LHCN-M2 (cell line): Measurements from ENCODE around the gene FNDC3B. TPM values are rescaled to one million over a fixed set of nuclear protein-coding genes. Genes with fewer than 3 reads are reported as not detected.

Source experiments
- DNase-seq: peaks from one replicate; pipeline ENCODE4 v3.0.0-alpha.2; 2012; ENCODE audit warnings: low read depth
- total RNA-seq: library from RNA; depleted of rRNA; stranded (reverse); fragments of >200 nt; gene quantifications from 2 replicates; pipeline ENCODE4 v1.2.3, GENCODE V29; 2014

Gene FNDC3B
- total RNA-seq, 1 experiment from 2014 or later = 40.4 TPM

DNA sequence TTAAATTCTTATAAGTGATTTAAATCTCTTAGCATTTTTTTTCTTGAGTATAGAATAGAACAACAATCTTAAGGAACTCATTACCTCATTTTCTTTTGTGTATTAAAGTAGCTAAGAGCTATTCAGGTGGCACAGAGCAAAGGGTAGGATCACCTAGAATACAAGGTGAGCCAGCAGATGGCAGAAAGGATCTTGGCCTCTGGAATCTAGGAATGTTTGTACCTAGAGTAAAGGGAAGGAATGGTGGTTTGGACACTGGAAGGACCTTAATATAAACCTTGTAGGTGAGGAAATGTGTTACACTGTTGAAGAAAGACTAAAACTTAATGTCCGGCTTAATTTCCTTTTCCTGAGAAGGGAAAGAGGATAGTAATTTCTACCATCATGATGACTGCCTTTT, 319.9 kb downstream of the FNDC3B start:
- no peak for DNase-seq

GRCh38 chr3:172359996-172360395, 320.6 kb downstream of the FNDC3B start:
- no peak for DNase-seq

DNA sequence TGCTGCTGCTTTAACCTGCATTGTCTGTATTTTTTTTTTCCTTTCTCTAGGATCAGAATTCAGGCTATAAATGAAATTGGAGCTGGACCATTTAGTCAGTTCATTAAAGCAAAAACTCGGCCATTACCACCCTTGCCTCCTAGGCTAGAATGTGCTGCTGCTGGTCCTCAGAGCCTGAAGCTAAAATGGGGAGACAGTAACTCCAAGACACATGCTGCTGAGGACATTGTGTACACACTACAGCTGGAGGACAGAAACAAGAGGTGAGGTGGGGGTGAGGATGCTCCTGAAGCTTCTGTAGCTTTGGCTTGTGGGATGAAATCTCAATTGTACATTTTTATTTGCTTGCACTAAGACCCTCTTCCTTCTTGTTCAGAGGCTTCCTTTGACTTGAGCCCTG, 323.2 kb downstream of the FNDC3B start:
- DNase-seq = no peak

DNA sequence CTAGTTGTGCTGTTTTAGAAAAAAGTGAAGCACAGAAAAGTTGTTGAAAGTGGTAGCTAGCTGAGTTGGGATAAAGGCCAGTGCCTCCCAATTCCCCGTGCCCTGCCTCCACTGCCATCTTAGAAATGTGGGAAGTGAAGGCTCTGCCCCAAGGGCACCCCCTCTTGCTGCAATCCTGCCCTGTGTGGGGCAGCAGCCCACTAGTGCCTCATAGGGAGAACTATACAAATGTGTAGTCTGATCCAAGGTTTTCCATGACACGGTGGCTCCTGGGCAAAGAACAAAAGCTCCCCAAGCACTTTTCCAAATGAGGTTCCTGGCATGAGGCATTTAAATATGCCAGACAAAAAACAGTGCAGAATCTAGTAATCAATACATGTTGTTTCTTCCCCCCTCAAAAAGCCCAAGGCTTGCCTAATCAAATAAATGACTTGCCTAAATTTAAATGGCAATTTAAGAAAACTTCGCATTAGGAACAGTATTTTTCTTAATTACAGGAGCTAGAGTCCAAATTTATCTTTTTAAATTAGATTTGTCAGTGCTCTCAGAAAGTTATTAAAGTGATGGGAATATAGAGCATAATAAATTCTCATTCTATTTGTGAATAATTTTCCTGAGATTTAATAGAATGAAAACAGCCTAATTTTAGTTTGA, 325.1 kb downstream of the FNDC3B start:
- DNase-seq = no peak

DNA sequence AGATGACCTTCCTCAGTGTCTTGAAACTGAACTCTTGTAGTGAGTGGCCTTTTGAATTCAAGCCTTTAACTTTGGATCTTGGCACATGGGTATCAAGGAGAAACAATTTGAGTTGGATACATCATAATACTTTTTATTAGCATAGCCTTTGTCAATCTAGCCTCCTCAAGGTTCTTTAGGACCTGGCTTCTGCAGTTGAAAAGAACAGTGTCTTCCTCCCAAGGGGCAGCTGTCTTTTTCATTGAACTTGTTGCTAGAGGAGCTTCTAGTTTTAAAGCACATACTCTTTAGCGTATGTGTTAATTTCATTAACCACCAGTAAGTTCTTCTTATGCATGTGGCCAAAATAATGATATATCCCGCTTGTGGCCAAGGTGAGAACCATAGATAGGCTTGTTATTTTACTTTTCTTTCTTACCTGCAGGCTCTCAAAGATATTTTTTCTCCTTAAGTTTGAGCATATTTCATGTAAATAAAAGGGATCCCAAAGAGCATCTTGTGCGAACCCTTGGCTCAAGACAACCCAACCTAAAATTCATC, 325.7 kb downstream of the FNDC3B start:
- DNase-seq = no peak

GRCh38 chr3:172367205-172368105, 328.1 kb downstream of the FNDC3B start:
- peak; percentile 57 for DNase-seq

GRCh38 chr3:172368556-172368955, 329.2 kb downstream of the FNDC3B start:
- peak; percentile 22 for DNase-seq

GRCh38 chr3:172369590-172370259, 330.3 kb downstream of the FNDC3B start:
- no peak for DNase-seq

- DNase-seq = peak; percentile 44
Measured at GRCh38 chr3:172370419-172370818, 331.0 kb downstream of the FNDC3B start.

DNA sequence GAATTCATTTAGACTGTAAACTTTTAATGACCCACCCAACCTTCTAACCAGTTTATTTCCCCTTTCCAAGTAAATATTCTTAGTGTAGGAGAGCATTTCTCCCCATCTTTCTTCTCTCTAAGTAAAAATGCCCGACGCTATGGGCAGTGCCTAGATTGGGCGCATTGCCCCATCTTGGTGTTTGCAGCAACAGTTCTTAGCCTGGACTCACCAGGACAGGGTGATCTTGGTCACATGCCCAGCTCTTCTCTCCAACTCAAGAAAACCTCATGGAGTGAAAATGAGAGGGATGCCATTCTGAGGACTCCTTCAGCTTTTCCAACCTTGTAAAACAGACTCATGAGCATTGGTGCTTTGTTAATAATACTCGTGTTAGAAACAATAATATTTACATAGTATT, 332.2 kb downstream of the FNDC3B start:
- DNase-seq = no peak

DNA sequence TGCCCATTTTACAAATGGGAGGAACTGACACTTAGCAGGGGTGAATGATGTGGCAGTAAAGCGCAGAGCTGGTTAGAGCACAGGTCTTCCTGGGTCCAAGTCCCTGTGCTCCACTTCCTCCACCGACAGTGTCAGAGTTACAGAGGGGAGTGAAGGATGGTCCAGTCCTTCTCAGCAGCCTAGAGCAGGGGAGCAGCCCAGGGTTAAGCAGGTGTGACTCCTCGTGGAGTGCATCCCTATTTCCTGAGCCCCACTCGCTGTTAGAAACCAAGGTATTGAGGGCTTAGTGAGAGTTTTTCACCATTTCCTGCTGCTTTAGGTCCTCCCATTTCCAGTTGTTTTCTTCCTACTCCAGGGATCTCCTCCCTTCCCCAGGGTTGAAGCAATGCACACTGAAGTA, 333.5 kb downstream of the FNDC3B start:
- no peak for DNase-seq

- no peak for DNase-seq
Measured at GRCh38 chr3:172373912-172374311, 334.5 kb downstream of the FNDC3B start.

DNA sequence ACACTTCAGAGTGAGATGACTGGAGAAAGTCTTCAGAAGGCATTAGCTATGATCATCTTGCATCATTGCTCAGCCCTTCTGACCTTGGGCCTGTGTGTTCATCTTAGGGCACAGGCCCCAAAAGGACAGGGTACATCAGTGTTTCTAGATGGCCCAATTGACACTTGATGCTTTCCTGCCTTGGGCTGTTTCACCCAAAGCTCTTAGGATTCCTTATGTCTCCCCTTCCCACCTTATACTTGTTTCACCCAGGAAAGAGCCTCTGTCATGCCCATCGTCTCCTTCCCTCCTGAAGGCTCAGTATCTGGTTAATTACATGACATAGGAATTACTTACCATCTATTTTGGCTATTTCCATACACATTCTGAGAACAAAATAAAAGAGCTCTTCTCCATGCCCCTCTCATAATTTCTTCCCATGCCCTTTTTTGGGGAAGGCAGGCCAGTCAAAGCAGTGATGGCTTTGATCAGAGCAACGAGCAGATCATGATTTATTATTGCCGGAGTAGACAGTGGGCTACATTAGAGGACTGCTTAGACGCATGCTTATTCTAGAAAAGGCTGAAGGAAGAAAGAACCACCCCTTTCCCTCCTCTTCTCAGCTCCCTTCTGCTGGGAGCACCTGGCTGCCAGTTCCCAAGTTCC, 335.9 kb downstream of the FNDC3B start:
- no peak for DNase-seq

GRCh38 chr3:172376402-172376801, 337.0 kb downstream of the FNDC3B start:
- DNase-seq = no peak

- DNase-seq = no peak
Measured at GRCh38 chr3:172376881-172377280, 337.5 kb downstream of the FNDC3B start.

DNA sequence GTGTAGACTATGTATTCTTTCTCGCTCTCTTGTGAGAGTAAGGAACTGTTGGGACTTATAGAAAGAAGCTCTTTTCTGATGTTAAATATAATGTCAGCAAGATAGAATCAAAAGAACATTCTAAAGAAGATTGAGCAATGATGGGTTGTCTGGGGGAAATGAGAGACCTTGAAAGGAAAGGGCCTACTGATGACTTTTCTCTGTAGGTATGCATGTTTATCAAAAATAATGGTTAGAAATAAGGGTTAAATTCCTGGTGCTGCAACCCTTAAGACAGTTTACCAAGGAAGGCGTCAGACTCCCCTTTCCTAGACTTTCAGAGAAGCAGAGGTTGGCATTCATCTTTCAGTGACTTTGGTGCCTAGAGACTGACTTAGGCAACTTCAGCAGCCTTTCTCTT, 339.1 kb downstream of the FNDC3B start:
- no peak for DNase-seq

- no peak for DNase-seq
Measured at GRCh38 chr3:172379372-172379771, 340.0 kb downstream of the FNDC3B start.

GRCh38 chr3:172380632-172381031, 341.3 kb downstream of the FNDC3B start:
- DNase-seq = no peak

DNA sequence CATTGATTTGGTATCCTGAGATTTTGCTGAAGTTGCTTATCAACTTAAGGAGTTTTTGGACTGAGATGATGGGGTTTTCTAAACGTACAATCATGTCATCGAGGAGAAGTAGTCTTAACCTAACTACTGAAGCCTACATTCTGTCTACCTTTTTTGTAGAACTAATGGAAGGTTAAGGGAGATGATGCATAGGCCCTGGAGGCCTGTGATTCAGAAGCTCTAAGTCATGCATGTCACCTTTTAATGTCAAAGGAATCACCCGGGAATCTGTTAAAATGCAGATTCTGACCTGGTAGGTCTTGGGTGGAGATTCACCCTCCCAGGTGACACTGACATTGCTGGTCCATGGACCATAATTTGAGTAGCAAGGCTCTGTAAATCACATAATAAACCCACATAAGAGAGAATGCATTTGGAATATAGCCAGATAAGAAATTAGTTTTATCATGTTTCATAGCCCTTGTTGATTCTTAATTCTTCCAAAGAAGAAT, 344.0 kb downstream of the FNDC3B start:
- no peak for DNase-seq

DNA sequence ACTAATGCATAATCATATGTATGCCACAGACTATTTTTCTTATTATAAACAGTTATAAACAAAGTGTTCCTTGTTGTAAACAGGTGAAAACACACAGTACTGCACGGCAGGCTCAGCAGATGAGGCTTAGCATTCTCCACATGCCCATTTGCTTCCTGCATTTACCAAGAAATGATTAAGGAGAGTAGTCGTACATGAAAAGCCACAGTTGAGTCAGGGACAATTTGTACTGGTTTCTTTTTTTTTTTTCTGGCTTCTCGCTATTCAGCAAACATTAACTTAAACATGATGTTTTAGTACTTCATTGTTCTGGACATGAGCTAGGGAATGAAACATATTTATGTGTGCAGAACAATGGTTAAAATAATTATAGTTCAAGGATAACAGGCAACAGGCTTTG, 345.5 kb downstream of the FNDC3B start:
- peak; percentile 5 for DNase-seq

GRCh38 chr3:172387728-172388127, 348.4 kb downstream of the FNDC3B start:
- no peak for DNase-seq
